Nephron progenitor cell (in vitro differentiated cells): Measurements from ENCODE around the gene HIC1.

Experiments used
- DNase-seq: peaks from one replicate; pipeline ENCODE4 v3.0.0; 2021
- H3K27ac Mint-ChIP-seq: 2 replicates; pipeline ENCODE4 v1.8.0; 2021; ENCODE audit warnings: mild to moderate bottlenecking, moderate library complexity, mixed read lengths
- H3K27me3 Mint-ChIP-seq: 2 replicates; pipeline ENCODE4 v1.8.0; 2021; ENCODE audit warnings: mild to moderate bottlenecking, low read depth, mixed read lengths; ENCODE audit not compliant: poor library complexity
- H3K36me3 Mint-ChIP-seq: 2 replicates; pipeline ENCODE4 v1.8.0; 2021; ENCODE audit warnings: low read depth, mixed read lengths
- H3K4me1 Mint-ChIP-seq: 2 replicates; pipeline ENCODE4 v1.8.0; 2021; ENCODE audit warnings: mixed read lengths
- H3K4me3 Mint-ChIP-seq: 2 replicates; pipeline ENCODE4 v1.8.0; 2021; ENCODE audit warnings: mild to moderate bottlenecking, moderate library complexity, mixed read lengths
- H3K9me3 Mint-ChIP-seq: 2 replicates; pipeline ENCODE4 v1.8.0; 2021; ENCODE audit warnings: mild to moderate bottlenecking, moderate library complexity, mixed read lengths
- CTCF ChIP-seq: fragments of 200-600 bp; sonication (generic); IDR thresholded peaks from 2 replicates; pipeline ENCODE4 v1.5.0; 2021; ENCODE audit warnings: antibody characterized with exemption

Gene HIC1

GRCh38 chr17:2049333-2050299 is 5.3 kb upstream of the HIC1 start:
- H3K4me1 Mint-ChIP-seq, result peaks cover 24% of the 10 kb centered on the region
- peak overlapping the region; percentile 79 for H3K4me3 Mint-ChIP-seq
- peaks cover 72% of the 10 kb centered on the region for H3K27me3 Mint-ChIP-seq
- H3K27ac Mint-ChIP-seq, result no peak overlapping the region
- peak; percentile 95 for DNase-seq
- TF ChIP-seq CTCF, result no peak
- no peaks in the 10 kb centered on the region for H3K9me3 Mint-ChIP-seq
- peaks cover 2% of the 10 kb centered on the region for H3K36me3 Mint-ChIP-seq

GRCh38 chr17:2050300-2051060 is 4.4 kb upstream of the HIC1 start:
- no peak overlapping the region for H3K4me3 Mint-ChIP-seq

GRCh38 chr17:2051061-2051932 is 3.6 kb upstream of the HIC1 start:
- peak; percentile 37 for DNase-seq
- Mint-ChIP-seq H3K9me3 (no peaks in the 10 kb centered on the region), H3K27ac (no peak overlapping the region), H3K4me1 (peaks cover 22% of the 10 kb centered on the region), H3K27me3 (peaks cover 73% of the 10 kb centered on the region), H3K36me3 (no peaks in the 10 kb centered on the region), H3K4me3 (no peak overlapping the region)
- TF ChIP-seq CTCF, result no peak

More at GRCh38 chr17:2050300-2051060, 4.4 kb upstream of the HIC1 start:
- H3K4me1 Mint-ChIP-seq, result peaks cover 22% of the 10 kb centered on the region
- peak; percentile 71 for DNase-seq
- peaks cover 71% of the 10 kb centered on the region for H3K27me3 Mint-ChIP-seq
- H3K9me3 Mint-ChIP-seq, result no peaks in the 10 kb centered on the region
- no peak for TF ChIP-seq CTCF
- no peak overlapping the region for H3K27ac Mint-ChIP-seq
- no peaks in the 10 kb centered on the region for H3K36me3 Mint-ChIP-seq

GRCh38 chr17:2051933-2052559 is 2.9 kb upstream of the HIC1 start:
- H3K27ac Mint-ChIP-seq, result no peak overlapping the region
- H3K27me3 Mint-ChIP-seq, result peaks cover 73% of the 10 kb centered on the region
- no peaks in the 10 kb centered on the region for H3K9me3 Mint-ChIP-seq
- no peaks in the 10 kb centered on the region for H3K36me3 Mint-ChIP-seq
- peaks cover 22% of the 10 kb centered on the region for H3K4me1 Mint-ChIP-seq
- no peak for DNase-seq
- TF ChIP-seq CTCF, result no peak
- peak overlapping the region; percentile 48 for H3K4me3 Mint-ChIP-seq
